CD14-positive monocyte (primary cell): ENCODE data around the gene FRMPD4. TPM values are rescaled to one million over a fixed set of nuclear protein-coding genes. Genes with fewer than 3 reads are reported as not detected.

Experiments used
- DNase-seq, 3 donors: peaks; one replicate each; pipeline ENCODE4 v3.0.0-alpha.2; 2011 to 2022
- H2AFZ ChIP-seq: 2 replicates; pipeline ENCODE4 v1.6.0; 2012; ENCODE audit warnings: mild to moderate bottlenecking, low read depth, low read length, inconsistent platforms; ENCODE audit not compliant: insufficient read depth, poor library complexity, severe bottlenecking
- H3K27ac ChIP-seq, 2 donors: 1 replicate in 1 of 2; 2 replicates in 1 of 2; pipeline ENCODE4 v1.5.1; 2012 to 2013; ENCODE audit warnings: low read length in 2 of 2, control low read depth in 1 of 2, inconsistent platforms in 1 of 2, low read depth in 1 of 2, mild to moderate bottlenecking in 1 of 2
- H3K27me3 ChIP-seq, 2 donors: one replicate each; pipeline versions ENCODE4 v1.6.0 to v1.6.1; 2011 to 2013; ENCODE audit warnings: low read length in 2 of 2; ENCODE audit not compliant: control insufficient read depth in 2 of 2, insufficient read depth in 2 of 2
- H3K36me3 ChIP-seq, 2 donors: replicated peaks in 1 of 2; 1 replicate in 1 of 2; 2 replicates in 1 of 2; pipeline versions ENCODE4 v1.5.1 to v1.6.1; 2012 to 2013; ENCODE audit warnings: low read length in 2 of 2, control low read depth in 1 of 2, inconsistent platforms in 1 of 2, mild to moderate bottlenecking in 1 of 2; ENCODE audit not compliant: insufficient read depth in 2 of 2, control insufficient read depth in 1 of 2
- H3K4me1 ChIP-seq, 2 donors: 1 replicate in 1 of 2; 2 replicates in 1 of 2; pipeline versions ENCODE4 v1.5.1 to v1.6.1; 2012 to 2013; ENCODE audit warnings: low read length in 2 of 2, control low read depth in 1 of 2, inconsistent platforms in 1 of 2, mild to moderate bottlenecking in 1 of 2, moderate library complexity in 1 of 2; ENCODE audit not compliant: insufficient read depth in 2 of 2, control insufficient read depth in 1 of 2
- H3K4me2 ChIP-seq: replicated peaks from 2 replicates; pipeline ENCODE3; 2012; ENCODE audit warnings: low read length, moderate library complexity, mild to moderate bottlenecking; ENCODE audit not compliant: poor library complexity, severe bottlenecking; ENCODE audit errors: extremely low read depth
- H3K4me3 ChIP-seq, 3 experiments: fragments of 200-600 bp in 1 of 3; sonication (generic) in 1 of 3; replicated peaks in 1 of 3; 1 replicate in 2 of 3; 2 replicates in 1 of 3; pipeline ENCODE4 v1.5.1; 2011 to 2013; ENCODE audit warnings: low read length in 3 of 3, mild to moderate bottlenecking in 3 of 3, control low read depth in 2 of 3, low read depth in 2 of 3, inconsistent platforms in 1 of 3, moderate library complexity in 1 of 3
- H3K79me2 ChIP-seq: 2 replicates; pipeline ENCODE4 v1.6.0; 2012; ENCODE audit warnings: mild to moderate bottlenecking, control low read depth, inconsistent platforms, low read length, moderate library complexity; ENCODE audit not compliant: insufficient read depth
- H3K9ac ChIP-seq: 2 replicates; pipeline ENCODE4 v1.6.0; 2017; ENCODE audit warnings: low read length, mild to moderate bottlenecking; ENCODE audit not compliant: insufficient read depth, poor library complexity, severe bottlenecking
- H3K9me3 ChIP-seq, 2 donors: replicated peaks in 1 of 2; 1 replicate in 1 of 2; 2 replicates in 1 of 2; pipeline versions ENCODE4 v1.5.1 to v1.6.1; 2012 to 2013; ENCODE audit warnings: low read length in 2 of 2, control low read depth in 1 of 2; ENCODE audit not compliant: control insufficient read depth in 1 of 2, insufficient read depth in 1 of 2
- H4K20me1 ChIP-seq: 2 replicates; pipeline ENCODE4 v1.6.0; 2012; ENCODE audit warnings: mild to moderate bottlenecking, low read length, control low read depth, moderate library complexity; ENCODE audit not compliant: insufficient read depth
- H3K27ac Mint-ChIP-seq, 7 donors: one replicate each; pipeline ENCODE4 v1.8.0; 2020; ENCODE audit warnings: mild to moderate bottlenecking in 7 of 7, mixed read lengths in 7 of 7, moderate library complexity in 6 of 7, inconsistent platforms in 2 of 7
- H3K27me3 Mint-ChIP-seq, 3 donors: one replicate each; pipeline ENCODE4 v1.8.0; 2021 to 2022; ENCODE audit warnings: low read depth in 3 of 3, mild to moderate bottlenecking in 3 of 3, mixed read lengths in 3 of 3, moderate library complexity in 3 of 3, inconsistent platforms in 1 of 3
- H3K36me3 Mint-ChIP-seq, 2 donors: one replicate each; pipeline ENCODE4 v1.8.0; 2020; ENCODE audit warnings: mixed read lengths in 2 of 2, inconsistent platforms in 1 of 2, mild to moderate bottlenecking in 1 of 2
- H3K4me1 Mint-ChIP-seq: one replicate; pipeline ENCODE4 v1.8.0; 2020; ENCODE audit warnings: mild to moderate bottlenecking, mixed read lengths
- H3K4me3 Mint-ChIP-seq, 2 donors: one replicate each; pipeline ENCODE4 v1.8.0; 2020; ENCODE audit warnings: mild to moderate bottlenecking in 2 of 2, mixed read lengths in 2 of 2, moderate library complexity in 1 of 2
- H3K9me3 Mint-ChIP-seq, 7 donors: one replicate each; pipeline ENCODE4 v1.8.0; 2020 to 2022; ENCODE audit warnings: mixed read lengths in 7 of 7, mild to moderate bottlenecking in 6 of 7, moderate library complexity in 6 of 7, inconsistent platforms in 2 of 7
- WGBS: methylation state at CpG from one replicate; pipeline ENCODE4 v1.1.5; 2013; ENCODE audit warnings: missing lambda C conversion rate; ENCODE audit not compliant: insufficient coverage; 5-methylcytosine and 5-hydroxymethylcytosine counted together
- intact Hi-C, 2 donors: fragments of 100-400 bp; cut with micrococcal nuclease; formaldehyde crosslinking; loops; one replicate each; pipeline versions ENCODE4 v1.15.0 to v1.15.1; 2023
- polyA plus RNA-seq, 3 donors: library from polyadenylated mRNA; depleted of rRNA in 1 of 3; unstranded in 2 of 3; stranded (reverse) in 1 of 3; fragments of 300-500 nt in 2 of 3; fragments of >200 nt in 1 of 3; fragmentation: Illumina TruSeq in 2 of 3; gene quantifications; 1 replicate in 2 of 3; 2 replicates in 1 of 3; pipeline ENCODE4 v1.2.3, GENCODE V29; 2012 to 2021
- TF ChIP-seq, protein P1 (sequence below): fragments of 200-600 bp; IDR thresholded peaks from one replicate; pipeline ENCODE4 v1.8.0; 2022; ENCODE audit warnings: antibody characterized with exemption, mild to moderate bottlenecking

The FRMPD4 gene
- polyA plus RNA-seq, 3 donors = not detected

DNA sequence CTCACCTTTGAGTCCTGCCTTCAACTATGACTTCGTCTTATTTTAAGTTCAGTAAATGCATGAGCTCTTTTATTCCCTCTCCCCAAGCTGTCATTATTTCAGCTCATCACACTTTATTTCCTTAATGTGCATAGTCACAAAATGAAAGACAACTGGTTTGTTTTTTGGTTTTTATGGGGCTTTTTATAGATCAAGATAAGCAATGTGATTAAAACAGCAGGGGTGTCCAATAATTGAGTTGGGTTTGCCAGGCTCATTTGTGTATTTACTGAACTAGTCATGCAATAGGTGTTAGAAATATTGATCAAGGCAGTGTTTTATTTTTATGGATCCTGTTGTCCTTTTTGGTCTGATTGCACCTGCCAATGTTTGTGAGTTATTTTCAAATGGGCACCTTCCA lies 102.2 kb downstream of the FRMPD4 start:
- Histone ChIP-seq H3K4me1 (no peaks in the 10 kb centered on the region), H3K9ac (no peak overlapping the region), H2AFZ (no peak overlapping the region), H3K36me3 (no peaks in the 10 kb centered on the region), H3K4me3 (no peak overlapping the region), H3K27ac (no peak overlapping the region), H3K4me2 (no peak overlapping the region), H4K20me1 (no peaks in the 10 kb centered on the region), H3K79me2 (no peaks in the 10 kb centered on the region), H3K27me3 (no peaks in the 10 kb centered on the region), H3K9me3 (no peaks in the 10 kb centered on the region)
- no peaks in the 10 kb centered on the region for H3K4me1 Mint-ChIP-seq
- H3K27ac Mint-ChIP-seq = no peak overlapping the region
- intact Hi-C loops = no loop called here
- TF ChIP-seq, protein P1, sequence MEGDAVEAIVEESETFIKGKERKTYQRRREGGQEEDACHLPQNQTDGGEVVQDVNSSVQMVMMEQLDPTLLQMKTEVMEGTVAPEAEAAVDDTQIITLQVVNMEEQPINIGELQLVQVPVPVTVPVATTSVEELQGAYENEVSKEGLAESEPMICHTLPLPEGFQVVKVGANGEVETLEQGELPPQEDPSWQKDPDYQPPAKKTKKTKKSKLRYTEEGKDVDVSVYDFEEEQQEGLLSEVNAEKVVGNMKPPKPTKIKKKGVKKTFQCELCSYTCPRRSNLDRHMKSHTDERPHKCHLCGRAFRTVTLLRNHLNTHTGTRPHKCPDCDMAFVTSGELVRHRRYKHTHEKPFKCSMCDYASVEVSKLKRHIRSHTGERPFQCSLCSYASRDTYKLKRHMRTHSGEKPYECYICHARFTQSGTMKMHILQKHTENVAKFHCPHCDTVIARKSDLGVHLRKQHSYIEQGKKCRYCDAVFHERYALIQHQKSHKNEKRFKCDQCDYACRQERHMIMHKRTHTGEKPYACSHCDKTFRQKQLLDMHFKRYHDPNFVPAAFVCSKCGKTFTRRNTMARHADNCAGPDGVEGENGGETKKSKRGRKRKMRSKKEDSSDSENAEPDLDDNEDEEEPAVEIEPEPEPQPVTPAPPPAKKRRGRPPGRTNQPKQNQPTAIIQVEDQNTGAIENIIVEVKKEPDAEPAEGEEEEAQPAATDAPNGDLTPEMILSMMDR = no peak
- H3K36me3 Mint-ChIP-seq = no peaks in the 10 kb centered on the region
- no CpG with 5 or more reads among the region's 1 CpG for WGBS
- DNase-seq = no peak
- no peaks in the 10 kb centered on the region for H3K27me3 Mint-ChIP-seq
- H3K9me3 Mint-ChIP-seq = no peaks in the 10 kb centered on the region
- no peak overlapping the region for H3K4me3 Mint-ChIP-seq

DNA sequence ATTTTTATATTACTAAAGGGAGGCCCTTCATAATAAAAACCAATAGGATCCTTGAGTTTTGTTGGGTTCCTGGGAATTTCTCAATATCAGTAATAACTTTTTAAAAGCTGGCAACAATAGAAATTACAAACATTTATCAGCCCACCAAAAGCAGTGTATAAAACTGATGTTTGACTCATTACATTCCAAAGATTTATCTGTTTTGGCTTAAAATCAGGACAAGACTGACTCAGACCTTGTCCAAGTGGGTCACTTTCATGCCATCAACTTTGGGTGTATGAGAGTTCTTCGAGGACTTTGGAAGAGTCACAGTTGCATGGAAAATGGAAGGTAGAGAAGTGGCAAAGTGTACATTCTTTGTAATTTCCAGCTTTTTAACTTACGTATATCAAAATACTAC lies 102.8 kb downstream of the FRMPD4 start:
- H3K36me3 ChIP-seq = no peaks in the 10 kb centered on the region
- no peaks in the 10 kb centered on the region for H3K27me3 ChIP-seq
- no peak overlapping the region for H3K27ac Mint-ChIP-seq
- 100% methylated on average over 1 of the region's 2 CpGs for WGBS
- no peaks in the 10 kb centered on the region for H3K36me3 Mint-ChIP-seq
- intact Hi-C loops = no loop called here
- no peaks in the 10 kb centered on the region for H3K4me1 ChIP-seq
- no peaks in the 10 kb centered on the region for H3K27me3 Mint-ChIP-seq
- TF ChIP-seq, protein P1 = no peak
- no peak overlapping the region for H3K4me3 ChIP-seq
- no peak overlapping the region for H3K27ac ChIP-seq
- no peaks in the 10 kb centered on the region for H3K9me3 Mint-ChIP-seq
- H3K4me2 ChIP-seq = no peak overlapping the region
- no peaks in the 10 kb centered on the region for H3K79me2 ChIP-seq
- no peaks in the 10 kb centered on the region for H3K9me3 ChIP-seq
- no peak overlapping the region for H2AFZ ChIP-seq
- H3K4me3 Mint-ChIP-seq = no peak overlapping the region
- H3K9ac ChIP-seq = no peak overlapping the region
- no peak for DNase-seq
- H4K20me1 ChIP-seq = no peaks in the 10 kb centered on the region
- H3K4me1 Mint-ChIP-seq = no peaks in the 10 kb centered on the region
